Ovary (tissue), 3 donors: ENCODE measurements around the gene ZNF808.
"Not testable (repeated sequence)": the region's sequence is repeated elsewhere in the genome, so short reads cannot be mapped to it uniquely, and the experiment has no call there.

Experiments used
- POLR2A ChIP-seq: fragments of 450-650 bp; IDR thresholded peaks from one replicate; pipeline ENCODE4 v1.6.1; 2017; ENCODE audit warnings: antibody characterized with exemption, mild to moderate bottlenecking, moderate library complexity
- TF ChIP-seq, protein P1 (sequence below), 3 donors: fragments of 450-650 bp in 2 of 3; fragments of 200-600 bp in 1 of 3; IDR thresholded peaks; one replicate each; pipeline versions ENCODE4 v1.5.1 to v1.8.0; 2016 to 2022; ENCODE audit warnings: antibody characterized with exemption in 3 of 3, mild to moderate bottlenecking in 1 of 3
- donor health status: DM: no; HTN: no; CAD: no.

DNA sequence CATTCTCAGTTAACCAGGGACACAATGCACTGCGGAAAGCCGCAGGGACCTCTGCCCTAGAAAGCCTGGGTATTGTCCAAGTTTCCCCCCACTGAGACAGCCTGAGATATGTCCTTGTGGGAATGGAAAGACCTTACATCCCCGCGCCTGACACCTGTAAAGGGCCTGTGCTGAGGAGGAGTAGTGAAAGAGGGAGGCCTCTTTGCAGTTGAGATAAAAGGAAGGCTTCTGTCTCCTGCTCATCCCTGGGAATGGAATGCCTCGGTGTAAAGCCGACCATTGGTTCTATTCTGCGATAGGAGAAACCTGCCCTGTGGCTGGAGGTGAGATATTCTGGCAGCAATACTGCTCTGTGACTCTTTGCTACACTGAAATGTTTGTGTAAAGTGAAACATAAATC, 8.3 kb upstream of the ZNF808 start:
- TF ChIP-seq, protein P1, sequence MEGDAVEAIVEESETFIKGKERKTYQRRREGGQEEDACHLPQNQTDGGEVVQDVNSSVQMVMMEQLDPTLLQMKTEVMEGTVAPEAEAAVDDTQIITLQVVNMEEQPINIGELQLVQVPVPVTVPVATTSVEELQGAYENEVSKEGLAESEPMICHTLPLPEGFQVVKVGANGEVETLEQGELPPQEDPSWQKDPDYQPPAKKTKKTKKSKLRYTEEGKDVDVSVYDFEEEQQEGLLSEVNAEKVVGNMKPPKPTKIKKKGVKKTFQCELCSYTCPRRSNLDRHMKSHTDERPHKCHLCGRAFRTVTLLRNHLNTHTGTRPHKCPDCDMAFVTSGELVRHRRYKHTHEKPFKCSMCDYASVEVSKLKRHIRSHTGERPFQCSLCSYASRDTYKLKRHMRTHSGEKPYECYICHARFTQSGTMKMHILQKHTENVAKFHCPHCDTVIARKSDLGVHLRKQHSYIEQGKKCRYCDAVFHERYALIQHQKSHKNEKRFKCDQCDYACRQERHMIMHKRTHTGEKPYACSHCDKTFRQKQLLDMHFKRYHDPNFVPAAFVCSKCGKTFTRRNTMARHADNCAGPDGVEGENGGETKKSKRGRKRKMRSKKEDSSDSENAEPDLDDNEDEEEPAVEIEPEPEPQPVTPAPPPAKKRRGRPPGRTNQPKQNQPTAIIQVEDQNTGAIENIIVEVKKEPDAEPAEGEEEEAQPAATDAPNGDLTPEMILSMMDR (IDR thresholded peaks at IDR 0.05): not testable (repeated sequence)
- TF ChIP-seq POLR2A: not testable (repeated sequence)
